Ovary (tissue), 3 donors: ENCODE results near the gene CAPN1.

Experiments
- EP300 ChIP-seq: sonication (generic); formaldehyde crosslinking; IDR thresholded peaks from one replicate; pipeline ENCODE4 v1.6.1; 2017; ENCODE audit warnings: antibody characterized with exemption
- POLR2A ChIP-seq: fragments of 450-650 bp; IDR thresholded peaks from one replicate; pipeline ENCODE4 v1.6.1; 2017; ENCODE audit warnings: antibody characterized with exemption, mild to moderate bottlenecking, moderate library complexity
- TF ChIP-seq, protein P1 (sequence below), 3 donors: fragments of 450-650 bp in 2 of 3; fragments of 200-600 bp in 1 of 3; IDR thresholded peaks; one replicate each; pipeline versions ENCODE4 v1.5.1 to v1.8.0; 2016 to 2022; ENCODE audit warnings: antibody characterized with exemption in 3 of 3, mild to moderate bottlenecking in 1 of 3
- donor health status: DM: no; HTN: no; CAD: no.

DNA sequence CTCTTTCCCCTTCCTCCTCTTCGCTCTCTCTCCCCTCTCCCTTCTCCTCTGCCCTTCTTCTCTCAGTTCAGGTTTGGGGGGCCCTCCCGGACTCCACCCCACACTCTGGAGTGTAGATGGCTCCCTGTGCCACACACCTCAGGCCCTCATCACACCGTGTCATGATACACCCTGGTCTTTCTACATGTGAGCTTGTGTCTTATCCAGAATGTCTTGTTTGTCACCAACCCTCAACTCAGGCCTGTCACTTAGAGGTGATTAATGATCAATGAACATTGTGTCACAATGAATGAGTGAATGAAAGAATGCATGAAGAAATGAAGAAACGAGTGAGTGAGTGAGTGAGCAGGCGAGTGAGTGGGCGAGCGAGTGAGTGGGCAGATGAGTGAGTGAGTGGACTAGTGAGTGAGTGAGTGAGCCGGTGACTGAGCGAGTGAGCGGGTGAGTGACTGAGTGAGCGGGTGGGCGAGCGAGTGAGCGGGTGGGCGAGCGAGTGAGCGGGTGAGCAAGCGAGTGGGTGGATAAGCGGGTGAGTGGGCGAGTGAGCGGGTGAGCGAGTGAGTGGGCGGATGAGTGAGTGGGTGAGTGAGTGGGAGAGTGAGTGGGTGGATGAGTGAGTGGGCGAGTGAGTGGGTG is 33.8 kb downstream of the CAPN1 start:
- TF ChIP-seq, protein P1, sequence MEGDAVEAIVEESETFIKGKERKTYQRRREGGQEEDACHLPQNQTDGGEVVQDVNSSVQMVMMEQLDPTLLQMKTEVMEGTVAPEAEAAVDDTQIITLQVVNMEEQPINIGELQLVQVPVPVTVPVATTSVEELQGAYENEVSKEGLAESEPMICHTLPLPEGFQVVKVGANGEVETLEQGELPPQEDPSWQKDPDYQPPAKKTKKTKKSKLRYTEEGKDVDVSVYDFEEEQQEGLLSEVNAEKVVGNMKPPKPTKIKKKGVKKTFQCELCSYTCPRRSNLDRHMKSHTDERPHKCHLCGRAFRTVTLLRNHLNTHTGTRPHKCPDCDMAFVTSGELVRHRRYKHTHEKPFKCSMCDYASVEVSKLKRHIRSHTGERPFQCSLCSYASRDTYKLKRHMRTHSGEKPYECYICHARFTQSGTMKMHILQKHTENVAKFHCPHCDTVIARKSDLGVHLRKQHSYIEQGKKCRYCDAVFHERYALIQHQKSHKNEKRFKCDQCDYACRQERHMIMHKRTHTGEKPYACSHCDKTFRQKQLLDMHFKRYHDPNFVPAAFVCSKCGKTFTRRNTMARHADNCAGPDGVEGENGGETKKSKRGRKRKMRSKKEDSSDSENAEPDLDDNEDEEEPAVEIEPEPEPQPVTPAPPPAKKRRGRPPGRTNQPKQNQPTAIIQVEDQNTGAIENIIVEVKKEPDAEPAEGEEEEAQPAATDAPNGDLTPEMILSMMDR (IDR thresholded peaks at IDR 0.05): no peak
- TF ChIP-seq EP300 (no peak), POLR2A (no peak)
